H1 (cell line): ENCODE data around the gene RXFP4. TPM values are rescaled to one million over a fixed set of nuclear protein-coding genes. Genes with fewer than 3 reads are reported as not detected.

Experiments used
- CBX8 ChIP-seq: fragments of 300-800, 300-1000 bp; sonication (generic); IDR thresholded peaks from 2 replicates; pipeline ENCODE4 v1.7.1; 2016; ENCODE audit warnings: low read depth, low read length, borderline replicate concordance
- RFX5 ChIP-seq: IDR thresholded peaks from 2 replicates; pipeline ENCODE4 v1.6.1; 2011; ENCODE audit warnings: low read depth, low read length, improper control_type of control experiment, borderline replicate concordance
- SUZ12 ChIP-seq: fragments of 200-600 bp; sonication (generic); IDR thresholded peaks from 2 replicates; pipeline ENCODE4 v1.6.1; 2012; ENCODE audit warnings: mild to moderate bottlenecking, inconsistent platforms, low read length, moderate library complexity, mixed read lengths
- polyA plus RNA-seq, 7 experiments: library from polyadenylated mRNA; depleted of rRNA in 3 of 7; stranded (reverse) in 5 of 7; unstranded in 2 of 7; fragments of >200 nt in 5 of 7; fragments of 200-250 nt in 2 of 7; gene quantifications; 1 replicate in 5 of 7; 2 replicates in 1 of 7; 4 replicates in 1 of 7; pipeline versions ENCODE4 v1.2.1 to v1.2.3, GENCODE V29; 2011 to 2013; ENCODE audit warnings: missing spikeins in 2 of 7, mixed read lengths in 2 of 7
- total RNA-seq: library from RNA; stranded (reverse); fragmentation: NEBNext Ultra II Directional; extraction: Animal tissue kit (Norgen Biotek cat#: 25700); gene quantifications from 2 replicates; pipeline ENCODE4 v1.2.1, GENCODE V29; 2021

RXFP4 gene
- total and polyA plus RNA-seq, 2 of the 8 experiments (the other 6 are each of a cell fraction or from before 2014, with no cell fraction given): not detected

DNA sequence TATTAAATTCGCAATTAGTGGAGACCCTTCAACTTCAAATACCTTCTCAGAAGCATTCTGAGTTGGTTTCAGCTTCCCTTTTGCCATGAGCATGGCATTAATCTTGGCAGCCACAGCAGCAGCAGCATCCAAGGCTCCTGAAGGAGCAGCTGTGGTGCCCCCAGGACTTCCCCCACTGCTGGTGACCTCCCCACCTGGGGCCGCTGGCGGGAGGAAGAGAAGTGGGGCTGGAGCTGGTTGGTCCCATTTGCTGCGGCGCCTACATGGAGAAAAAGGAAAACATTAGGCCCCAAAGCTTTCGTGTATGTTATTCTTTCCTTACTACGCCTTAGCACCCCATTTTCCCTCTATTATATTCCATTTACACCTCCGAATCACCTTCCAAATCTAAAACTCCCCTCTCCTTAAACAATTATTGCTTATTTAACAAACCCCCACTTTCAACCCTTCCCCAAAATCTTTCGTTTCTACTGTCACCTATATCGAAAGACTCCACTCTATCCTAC lies 7.8 kb upstream of the RXFP4 start (continued):
- TF ChIP-seq RFX5 (no peak), CBX8 (no peak), SUZ12 (no peak)
- TF ChIP-seq, all 59 proteins: peak for 0
